Small intestine (tissue), 7 donors: ENCODE measurements around the gene STIL. TPM values are rescaled to one million over a fixed set of nuclear protein-coding genes. Genes with fewer than 3 reads are reported as not detected.
"Not testable (repeated sequence)": the region's sequence is repeated elsewhere in the genome, so short reads cannot be mapped to it uniquely, and the experiment has no call there.

Experiments
- DNase-seq, 2 donors: peaks; one replicate each; pipeline versions ENCODE4 v3.0.0 to v3.0.0-alpha.2; 2013
- FAIRE-seq: peaks from 2 replicates; lab custom pipeline; 2012; peaks lifted over from hg19 to GRCh38; lab: Jason Lieb, UNC
- H3K27ac ChIP-seq, 3 donors: one replicate each; pipeline ENCODE4 v1.5.1; 2013; ENCODE audit warnings: low read length in 2 of 3, mild to moderate bottlenecking in 2 of 3, control low read depth in 1 of 3, inconsistent platforms in 1 of 3, low read depth in 1 of 3, moderate library complexity in 1 of 3
- H3K27me3 ChIP-seq, 3 donors: one replicate each; pipeline ENCODE4 v1.6.1; 2013; ENCODE audit warnings: low read length in 3 of 3, inconsistent platforms in 1 of 3; ENCODE audit not compliant: control insufficient read depth in 3 of 3, insufficient read depth in 3 of 3
- H3K36me3 ChIP-seq, 3 donors: one replicate each; pipeline ENCODE4 v1.6.1; 2013; ENCODE audit warnings: low read length in 3 of 3, inconsistent platforms in 1 of 3, low read depth in 1 of 3, mild to moderate bottlenecking in 1 of 3, moderate library complexity in 1 of 3; ENCODE audit not compliant: control insufficient read depth in 3 of 3, insufficient read depth in 2 of 3
- H3K4me1 ChIP-seq, 3 donors: one replicate each; pipeline ENCODE4 v1.6.1; 2013; ENCODE audit warnings: low read length in 2 of 3, inconsistent platforms in 1 of 3, low read depth in 1 of 3, mild to moderate bottlenecking in 1 of 3, moderate library complexity in 1 of 3; ENCODE audit not compliant: control insufficient read depth in 3 of 3, insufficient read depth in 2 of 3
- H3K4me3 ChIP-seq, 3 donors: one replicate each; pipeline ENCODE4 v1.5.1; 2013; ENCODE audit warnings: low read length in 3 of 3, control low read depth in 1 of 3, inconsistent platforms in 1 of 3, low read depth in 1 of 3, mild to moderate bottlenecking in 1 of 3, moderate library complexity in 1 of 3
- H3K9me3 ChIP-seq, 2 donors: one replicate each; pipeline ENCODE4 v1.6.1; 2013; ENCODE audit warnings: low read depth in 1 of 2, low read length in 1 of 2; ENCODE audit not compliant: control insufficient read depth in 2 of 2, insufficient read depth in 1 of 2
- WGBS, 3 donors: extraction: QIAGEN DNeasy Blood & Tissue Kit; methylation state at CpG; one replicate each; pipeline ENCODE4 v1.1.7; 2013; 5-methylcytosine and 5-hydroxymethylcytosine counted together
- polyA plus RNA-seq, 4 donors: library from polyadenylated mRNA; stranded (reverse) in 3 of 4; unstranded in 1 of 4; fragments of 200-250 nt in 3 of 4; fragments of 120-200 nt in 1 of 4; gene quantifications; one replicate each; pipeline versions ENCODE4 v1.2.1 to v1.2.3, GENCODE V29; 2013
- donor health status: healthy with polysubstance abuse.
- donor health status: control.
- donor health status: control.
- donor health status: Bipolar disorder and iron deficiency.
- donor health status: healthy.

Gene STIL
- polyA plus RNA-seq, 4 donors = 0.54 to 5.5 (median 3.2) TPM

DNA sequence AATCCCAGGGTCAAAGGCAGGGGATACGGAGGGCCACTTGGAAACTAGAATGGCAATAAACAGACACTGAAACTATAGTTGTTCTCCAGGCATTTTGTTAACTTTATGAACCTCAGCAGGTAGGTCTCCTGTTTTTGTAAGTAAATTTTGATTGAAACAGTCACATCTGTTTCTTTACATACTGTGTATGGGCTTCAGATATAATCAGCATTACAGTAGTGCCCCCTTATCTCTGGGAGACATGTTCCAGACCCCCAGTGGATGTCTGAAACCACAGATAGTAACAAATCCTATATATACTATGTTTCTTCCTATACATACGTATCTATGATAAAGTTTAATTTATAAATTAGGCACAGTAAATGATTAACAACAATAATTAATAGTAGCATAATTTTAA lies 11.5 kb downstream of the STIL start:
- Histone ChIP-seq H3K4me3 (no peak overlapping the region), H3K9me3 (no peaks in the 10 kb centered on the region), H3K4me1 (no peaks in the 10 kb centered on the region), H3K27ac (no peak overlapping the region), H3K36me3 (peaks cover 0 to 14% (median 0%) of the 10 kb centered on the region in 3 donors), H3K27me3 (no peaks in the 10 kb centered on the region)
- WGBS, 3 donors = 89 to 94% (median 90%) methylated on average over 2 of the region's 2 CpGs
- DNase-seq (no peak), FAIRE-seq (no peak)

DNA sequence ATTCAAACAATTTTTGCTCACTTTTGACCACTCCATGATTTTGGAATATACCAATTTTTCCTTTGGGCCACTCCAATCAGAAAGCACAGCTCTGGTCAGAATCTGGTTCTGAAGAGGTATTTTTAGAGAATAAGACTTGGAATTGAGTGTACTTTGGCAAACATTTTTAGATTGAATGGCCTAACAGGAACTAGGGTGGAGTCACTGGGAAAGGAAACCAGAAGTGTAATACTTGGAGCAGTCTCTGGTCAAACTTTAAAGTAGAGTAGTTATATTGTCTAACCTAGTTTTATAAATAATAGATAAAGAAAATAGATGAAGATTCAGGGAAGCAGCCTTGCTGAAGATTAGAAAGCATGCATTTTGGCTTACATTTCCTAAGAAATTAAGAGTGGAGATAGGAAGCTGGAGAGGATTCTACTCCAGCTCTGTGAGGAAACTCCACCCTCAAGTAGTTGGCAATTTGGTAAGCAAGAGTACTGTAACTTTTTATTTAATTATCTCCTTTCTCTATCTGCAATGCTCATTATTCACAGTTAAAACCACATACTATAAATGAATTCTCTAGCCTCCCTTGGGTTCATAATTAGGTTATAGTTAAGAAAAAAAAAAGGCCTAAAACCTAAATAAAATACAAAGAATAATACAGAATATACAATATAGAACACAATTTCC lies 15.8 kb downstream of the STIL start:
- Histone ChIP-seq H3K4me1 (no peaks in the 10 kb centered on the region), H3K27me3 (no peaks in the 10 kb centered on the region), H3K9me3 (no peaks in the 10 kb centered on the region), H3K36me3 (peaks cover 0 to 12% (median 0%) of the 10 kb centered on the region in 3 donors), H3K27ac (no peak overlapping the region), H3K4me3 (no peak overlapping the region)
- DNase-seq = no peak
- FAIRE-seq = no peak

GRCh38 chr1:47295579-47295978 lies 18.4 kb downstream of the STIL start:
- no peak for FAIRE-seq
- Histone ChIP-seq H3K4me1 (no peaks in the 10 kb centered on the region), H3K9me3 (no peaks in the 10 kb centered on the region), H3K36me3 (peaks cover 0 to 15% (median 0%) of the 10 kb centered on the region in 3 donors), H3K27me3 (no peaks in the 10 kb centered on the region), H3K4me3 (no peak overlapping the region), H3K27ac (no peak overlapping the region)
- DNase-seq = no peak
- WGBS, 3 donors = 86 to 93% (median 87%) methylated on average over 2 of the region's 2 CpGs

GRCh38 chr1:47294863-47295262 lies 19.1 kb downstream of the STIL start:
- not testable (repeated sequence) for FAIRE-seq, H3K27me3 ChIP-seq, DNase-seq, H3K4me1 ChIP-seq, H3K27ac ChIP-seq, H3K4me3 ChIP-seq, H3K9me3 ChIP-seq
- peaks cover 0 to 15% (median 0%) of the 10 kb centered on the region in 3 donors for H3K36me3 ChIP-seq
- 93 to 98% (median 97%) methylated on average over 6 of the region's 6 CpGs for WGBS, 3 donors

DNA sequence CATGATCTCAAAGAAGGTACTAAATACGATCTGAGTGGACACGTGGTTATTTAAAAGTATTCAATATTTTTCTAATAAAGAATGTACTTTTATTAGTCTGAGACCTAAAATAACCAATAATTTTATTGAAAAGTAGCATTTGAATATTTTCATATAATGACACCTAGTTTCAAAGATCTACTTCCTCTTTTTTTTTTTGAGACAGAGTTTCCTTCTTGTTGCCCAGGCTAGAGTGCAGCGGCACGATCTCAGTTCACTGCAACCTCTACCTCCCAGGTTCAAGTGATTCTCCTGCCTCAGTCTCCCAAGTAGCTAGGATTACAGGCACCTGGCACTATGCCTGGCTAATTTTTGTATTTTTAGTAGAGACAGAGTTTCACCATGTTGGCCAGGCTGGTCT lies 25.8 kb downstream of the STIL start:
- H3K36me3 ChIP-seq = peaks cover 0 to 24% (median 3%) of the 10 kb centered on the region in 3 donors
- not testable (repeated sequence) for H3K27ac ChIP-seq, H3K27me3 ChIP-seq, H3K4me3 ChIP-seq, H3K9me3 ChIP-seq, H3K4me1 ChIP-seq, DNase-seq, FAIRE-seq
- whole genome bisulfite sequencing, 3 donors = 88 to 95% (median 88%) methylated on average over 4 of the region's 4 CpGs

DNA sequence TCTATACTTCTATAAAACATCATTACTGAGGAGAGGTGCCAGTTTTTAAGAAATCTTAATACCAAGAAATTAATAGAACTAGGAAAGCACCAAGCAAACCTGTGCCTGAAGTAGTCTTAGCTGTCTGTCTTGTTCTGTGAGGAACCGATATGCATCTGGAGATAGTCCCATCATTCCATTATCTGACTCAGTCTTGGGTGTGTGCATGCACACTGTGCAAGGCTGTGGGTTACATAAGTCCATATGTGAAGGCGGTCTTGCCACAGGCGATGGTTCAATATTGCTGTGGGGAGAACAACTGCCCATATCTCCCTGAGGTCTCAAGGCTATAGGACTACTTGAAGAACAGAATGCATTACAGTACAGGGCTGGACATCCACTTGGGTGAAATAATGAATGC lies 33.8 kb downstream of the STIL start:
- Histone ChIP-seq H3K4me3 (no peak overlapping the region), H3K4me1 (no peaks in the 10 kb centered on the region), H3K27ac (no peak overlapping the region), H3K9me3 (no peaks in the 10 kb centered on the region), H3K36me3 (peaks cover 0 to 13% (median 5%) of the 10 kb centered on the region in 3 donors), H3K27me3 (no peaks in the 10 kb centered on the region)
- FAIRE-seq (no peak), DNase-seq (no peak)
- 97 to 98% (median 97%) methylated on average over 3 of the region's 3 CpGs for WGBS, 3 donors

DNA sequence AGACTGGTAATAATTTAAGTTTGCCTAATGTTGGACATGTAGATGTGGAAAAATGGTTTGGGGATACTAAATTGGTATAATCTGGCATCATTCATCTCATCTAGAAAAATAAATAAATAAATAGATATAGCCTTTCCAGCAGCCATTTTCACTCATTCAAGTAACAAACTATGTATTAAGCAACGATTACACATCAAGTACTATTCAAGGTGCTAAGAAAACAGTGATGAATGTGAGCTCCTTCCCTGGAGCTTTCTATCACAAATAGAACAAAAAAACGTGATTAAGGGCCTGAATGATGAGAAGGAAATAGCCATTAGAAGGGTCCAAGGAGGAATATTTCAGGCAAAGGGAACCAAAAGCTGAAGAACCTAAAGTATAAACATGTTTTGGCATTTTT lies 37.1 kb downstream of the STIL start:
- no peak for DNase-seq
- no peak for FAIRE-seq

GRCh38 chr1:47275811-47276210 lies 38.1 kb downstream of the STIL start:
- not testable (repeated sequence) for H3K27ac ChIP-seq, H3K36me3 ChIP-seq, H3K4me3 ChIP-seq, H3K9me3 ChIP-seq, H3K4me1 ChIP-seq, DNase-seq, FAIRE-seq, H3K27me3 ChIP-seq
- 96 to 97% (median 96%) methylated on average over 7 of the region's 7 CpGs for WGBS, 3 donors

More for the DNA sequence above, 37.1 kb downstream of the STIL start:
- H3K27me3 ChIP-seq = no peaks in the 10 kb centered on the region
- H3K36me3 ChIP-seq = peaks cover 0 to 7% (median 3%) of the 10 kb centered on the region in 3 donors
- H3K9me3 ChIP-seq = no peaks in the 10 kb centered on the region
- 82 to 94% (median 88%) methylated on average over 2 of the region's 2 CpGs for WGBS, 3 donors
- H3K4me3 ChIP-seq = no peak overlapping the region
- H3K27ac ChIP-seq = no peak overlapping the region
- H3K4me1 ChIP-seq = no peaks in the 10 kb centered on the region

- not testable (repeated sequence) for H3K4me1 ChIP-seq, H3K27ac ChIP-seq, FAIRE-seq, DNase-seq, H3K36me3 ChIP-seq, H3K9me3 ChIP-seq, H3K4me3 ChIP-seq, H3K27me3 ChIP-seq
- 97 to 99% (median 97%) methylated on average over 8 of the region's 8 CpGs for WGBS, 3 donors
Measured at GRCh38 chr1:47265529-47265928, 48.4 kb downstream of the STIL start.
